Kidney (tissue), 22 donors: ENCODE data around the gene MROH9. TPM values are rescaled to one million over a fixed set of nuclear protein-coding genes. Genes with fewer than 3 reads are reported as not detected.

Experiments used
- DNase-seq, 5 donors: peaks; one replicate each; pipeline ENCODE4 v3.0.0-alpha.2; 2013 to 2020
- FAIRE-seq: peaks from 2 replicates; lab custom pipeline; 2012; peaks lifted over from hg19 to GRCh38; lab: Jason Lieb, UNC
- H3K27ac ChIP-seq, 2 donors: one replicate each; pipeline ENCODE4 v1.7.0; 2013; ENCODE audit warnings: low read depth in 2 of 2, low read length in 2 of 2, inconsistent platforms in 1 of 2
- H3K27me3 ChIP-seq: one replicate; pipeline ENCODE4 v1.7.1; 2013; ENCODE audit warnings: low read length, inconsistent platforms; ENCODE audit not compliant: control insufficient read depth, insufficient read depth
- H3K36me3 ChIP-seq, 3 donors: one replicate each; pipeline versions ENCODE4 v1.7.0 to v1.7.1; 2013; ENCODE audit warnings: low read length in 3 of 3, control low read depth in 1 of 3, inconsistent platforms in 1 of 3; ENCODE audit not compliant: insufficient read depth in 3 of 3, control insufficient read depth in 2 of 3
- H3K4me1 ChIP-seq, 3 donors: one replicate each; pipeline versions ENCODE4 v1.7.0 to v1.7.1; 2013; ENCODE audit warnings: low read length in 3 of 3, inconsistent platforms in 1 of 3, low read depth in 1 of 3; ENCODE audit not compliant: control insufficient read depth in 2 of 3, insufficient read depth in 2 of 3
- H3K4me3 ChIP-seq, 3 donors: one replicate each; pipeline versions ENCODE4 v1.7.0 to v1.8.1; 2013; ENCODE audit warnings: low read length in 3 of 3, control low read depth in 1 of 3, inconsistent platforms in 1 of 3
- H3K9ac ChIP-seq, 3 donors: one replicate each; pipeline versions ENCODE4 v1.7.0 to v1.7.1; 2013; ENCODE audit warnings: low read length in 3 of 3, control low read depth in 1 of 3, inconsistent platforms in 1 of 3
- H3K9me3 ChIP-seq, 3 donors: one replicate each; pipeline versions ENCODE4 v1.7.0 to v1.7.1; 2013; ENCODE audit warnings: low read length in 3 of 3, control low read depth in 1 of 3, inconsistent platforms in 1 of 3; ENCODE audit not compliant: control insufficient read depth in 2 of 3, insufficient read depth in 1 of 3
- intact Hi-C: fragments of 100-400 bp; cut with DNase I; formaldehyde crosslinking; loops from one replicate; pipeline ENCODE4 v1.11.1; 2022
- long read RNA-seq, 10 donors: library from polyadenylated mRNA in 1 of 10; unstranded in 1 of 10; transcript quantifications; one replicate each; pipeline ENCODE4 v2.0.0 and lab custom pipeline, GENCODE V29; 2021 to 2026
- polyA plus RNA-seq: library from polyadenylated mRNA; stranded (reverse); fragments of 350-450 nt; fragmentation: Illumina TruSeq; extraction: RNeasy Lipid Tissue Mini Kit (QIAGEN cat#74804); gene quantifications from one replicate; pipeline ENCODE4 v1.2.3, GENCODE V29; 2014; ENCODE audit warnings: low read depth, low replicate concordance; ENCODE audit not compliant: insufficient read depth
- total RNA-seq: library from RNA; stranded (reverse); fragmentation: NEBNext Ultra II Directional; extraction: Animal tissue kit (Norgen Biotek cat#: 25700); gene quantifications from one replicate; pipeline ENCODE4 v1.2.1, GENCODE V29; 2021
- TF ChIP-seq, protein P1 (sequence below): IDR thresholded peaks from 3 replicates; pipeline ENCODE4 v1.5.1; 2012; ENCODE audit warnings: mild to moderate bottlenecking, moderate library complexity, borderline replicate concordance; ENCODE audit not compliant: insufficient read depth; ENCODE audit errors: extremely low read depth
- donor health status: control.
- donor health status: control.
- donor health status: control.
- donor health status: control.
- donor health status: control.
- donor health status: DM: yes; HTN: yes; CAD: no.
- donor health status: Normal renal cell carcinoma (clear cell type).

Gene MROH9, protein sequence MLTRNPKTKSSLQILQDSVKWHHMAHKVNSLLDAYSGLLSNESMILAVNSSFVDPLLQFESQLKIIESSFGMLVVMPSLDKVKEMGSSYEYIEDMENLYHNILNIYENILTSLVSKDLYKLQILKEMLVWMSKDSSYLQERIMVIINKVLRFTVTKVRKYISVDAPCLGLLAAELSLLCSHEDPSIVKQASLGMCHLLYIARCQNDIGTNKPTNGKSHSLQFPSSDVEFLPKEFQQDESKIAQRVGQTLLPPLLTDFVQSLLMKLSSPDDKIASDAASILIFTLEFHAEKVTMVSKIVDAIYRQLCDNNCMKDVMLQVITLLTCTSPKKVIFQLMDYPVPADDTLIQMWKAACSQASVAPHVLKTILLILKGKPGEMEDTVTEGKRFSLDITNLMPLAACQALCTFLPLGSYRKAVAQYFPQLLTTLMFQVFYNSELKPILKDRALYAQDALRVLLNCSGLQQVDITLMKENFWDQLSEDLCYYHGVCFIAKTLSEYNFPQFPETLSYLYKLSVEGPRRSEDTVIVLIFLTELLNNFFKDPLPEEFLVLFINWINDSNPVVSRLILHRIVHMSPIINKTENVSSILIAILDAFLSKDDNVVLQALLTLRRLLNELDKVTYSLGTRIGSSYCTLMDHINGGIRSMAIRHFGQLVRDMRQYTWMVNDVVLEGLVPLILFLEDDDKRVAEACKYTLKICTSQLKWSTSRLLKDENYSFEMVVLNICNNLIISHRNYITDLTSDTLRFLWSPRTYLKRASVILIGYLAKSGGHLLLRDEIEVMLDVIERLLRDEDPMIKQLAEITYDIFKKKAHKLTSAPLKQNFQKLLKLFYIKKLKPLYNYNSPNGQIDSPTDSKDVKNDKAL
- total RNA-seq (not detected), polyA plus RNA-seq (not detected)
- long read RNA-seq, donor 1: 0 reads
- long read RNA-seq, donor 2: 0 reads
- long read RNA-seq, donor 3: 0 reads
- long read RNA-seq, donor 4: 0 reads
- long read RNA-seq, donor 5: 0 reads
- long read RNA-seq, donor 6: 0 reads
- long read RNA-seq, donor 7: 0 reads
- long read RNA-seq, donor 8: 0 reads
- long read RNA-seq, donor 9: 0 reads
- long read RNA-seq, donor 10: 0 reads

DNA sequence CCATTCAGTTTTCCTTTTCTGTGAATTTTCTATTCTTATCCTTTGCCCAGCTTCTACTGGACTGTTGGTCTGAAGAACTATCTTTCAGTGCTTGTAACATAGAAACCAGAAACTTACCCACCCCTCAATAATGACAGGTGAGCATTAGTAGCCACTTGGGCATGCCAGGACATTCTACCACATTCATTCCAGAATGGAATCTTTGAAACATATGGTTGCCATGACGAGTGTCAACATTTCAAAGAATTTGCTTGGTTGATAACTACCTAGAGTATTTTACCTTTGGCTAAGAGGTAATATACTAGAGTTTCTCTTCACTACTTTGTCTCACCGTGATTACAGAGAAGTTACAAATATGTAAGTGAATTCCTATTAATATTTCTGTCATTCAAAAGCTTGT lies at the start of gene MROH9:
TSS of gene MROH9 (plus strand) at position 304 of the 400 bp plus-strand sequence. CDS start 10,023 bp downstream, outside the sequence.
- H3K27me3 ChIP-seq: no peaks in the 10 kb centered on the region
- no peak for DNase-seq
- TF ChIP-seq, protein P1, sequence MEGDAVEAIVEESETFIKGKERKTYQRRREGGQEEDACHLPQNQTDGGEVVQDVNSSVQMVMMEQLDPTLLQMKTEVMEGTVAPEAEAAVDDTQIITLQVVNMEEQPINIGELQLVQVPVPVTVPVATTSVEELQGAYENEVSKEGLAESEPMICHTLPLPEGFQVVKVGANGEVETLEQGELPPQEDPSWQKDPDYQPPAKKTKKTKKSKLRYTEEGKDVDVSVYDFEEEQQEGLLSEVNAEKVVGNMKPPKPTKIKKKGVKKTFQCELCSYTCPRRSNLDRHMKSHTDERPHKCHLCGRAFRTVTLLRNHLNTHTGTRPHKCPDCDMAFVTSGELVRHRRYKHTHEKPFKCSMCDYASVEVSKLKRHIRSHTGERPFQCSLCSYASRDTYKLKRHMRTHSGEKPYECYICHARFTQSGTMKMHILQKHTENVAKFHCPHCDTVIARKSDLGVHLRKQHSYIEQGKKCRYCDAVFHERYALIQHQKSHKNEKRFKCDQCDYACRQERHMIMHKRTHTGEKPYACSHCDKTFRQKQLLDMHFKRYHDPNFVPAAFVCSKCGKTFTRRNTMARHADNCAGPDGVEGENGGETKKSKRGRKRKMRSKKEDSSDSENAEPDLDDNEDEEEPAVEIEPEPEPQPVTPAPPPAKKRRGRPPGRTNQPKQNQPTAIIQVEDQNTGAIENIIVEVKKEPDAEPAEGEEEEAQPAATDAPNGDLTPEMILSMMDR: no peak
- no peak for FAIRE-seq
- intact Hi-C loops: no loop called here
- H3K4me3 ChIP-seq: no peak within 1 kb of the TSS
- H3K4me1 ChIP-seq: no peaks in the 10 kb centered on the region
- H3K9me3 ChIP-seq: peaks cover 0 to 2% (median 0%) of the 10 kb centered on the region in 3 donors
- no peak within 1 kb of the TSS for H3K9ac ChIP-seq
- no peak within 1 kb of the TSS for H3K27ac ChIP-seq
- H3K36me3 ChIP-seq: no peaks in the 10 kb centered on the region

DNA sequence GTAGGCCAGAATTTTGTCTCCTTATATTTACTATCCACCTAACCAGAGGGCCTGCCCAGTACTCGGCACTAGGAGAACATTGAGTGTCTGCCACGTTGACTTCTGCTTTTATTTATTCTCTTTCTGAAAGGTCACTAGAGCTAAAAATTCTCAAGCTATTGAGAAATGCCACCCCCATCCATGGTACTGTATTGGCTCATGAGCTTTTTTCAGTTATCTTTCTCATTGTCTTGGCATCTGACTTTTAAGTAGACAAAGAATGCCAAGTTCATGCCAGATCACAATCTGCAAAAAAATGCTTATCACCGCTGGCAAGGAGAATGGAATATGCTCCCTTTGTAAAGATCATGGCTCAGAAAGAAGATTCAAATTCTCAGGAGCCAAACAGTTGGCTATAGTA lies 49.8 kb upstream of the MROH9 start:
- Histone ChIP-seq H3K9ac (no peak overlapping the region), H3K27me3 (no peaks in the 10 kb centered on the region), H3K4me3 (no peak overlapping the region), H3K27ac (no peak overlapping the region), H3K36me3 (no peaks in the 10 kb centered on the region), H3K9me3 (no peaks in the 10 kb centered on the region), H3K4me1 (no peaks in the 10 kb centered on the region)
- FAIRE-seq (no peak), DNase-seq (no peak)
- intact Hi-C loops: no loop called here
- TF ChIP-seq, protein P1: no peak

DNA sequence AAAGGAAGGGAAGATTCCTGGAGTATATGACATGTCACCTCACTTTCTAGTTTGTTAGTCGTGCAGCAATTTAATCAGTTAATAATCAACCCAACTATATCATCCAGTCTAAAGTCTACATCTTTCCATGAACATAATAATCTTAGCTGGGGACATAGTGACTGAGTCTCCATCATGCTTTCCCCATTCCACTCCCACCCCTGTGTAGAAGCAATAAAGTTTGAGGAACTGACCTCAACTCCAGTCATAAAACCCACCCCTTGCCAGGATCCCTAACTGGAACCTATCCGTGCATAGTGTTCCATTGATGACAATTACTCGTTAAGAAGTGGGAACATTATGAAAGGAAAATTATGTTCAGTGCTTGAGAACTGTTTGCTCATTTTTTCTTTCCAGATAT lies 48.9 kb upstream of the MROH9 start:
- DNase-seq (peak in 1 of 5 donors; percentile 6), FAIRE-seq (no peak)
- Histone ChIP-seq H3K4me3 (no peak overlapping the region), H3K27ac (no peak overlapping the region), H3K4me1 (no peaks in the 10 kb centered on the region), H3K9ac (no peak overlapping the region), H3K27me3 (no peaks in the 10 kb centered on the region), H3K9me3 (no peaks in the 10 kb centered on the region), H3K36me3 (no peaks in the 10 kb centered on the region)
- intact Hi-C loops: no loop called here
- TF ChIP-seq, protein P1: no peak
